Epithelial cell of proximal tubule (primary cell): Measurements from ENCODE around the gene BNIP3. TPM values are rescaled to one million over a fixed set of nuclear protein-coding genes. Genes with fewer than 3 reads are reported as not detected.
"Not testable (repeated sequence)": the region's sequence is repeated elsewhere in the genome, so short reads cannot be mapped to it uniquely, and the experiment has no call there.

Experiments
- DNase-seq: peaks from one replicate; pipeline ENCODE4 v3.0.0-alpha.2; 2011; ENCODE audit warnings: low read depth
- H3K4me3 ChIP-seq: 2 replicates; pipeline ENCODE4 v1.5.1; 2011; ENCODE audit warnings: low read depth, mild to moderate bottlenecking, low read length
- CTCF ChIP-seq: conservative IDR thresholded peaks from 2 replicates; pipeline ENCODE4 v1.5.1; 2012; ENCODE audit warnings: low read depth, mild to moderate bottlenecking, low read length
- total RNA-seq: library from RNA; depleted of rRNA; stranded (reverse); fragments of >200 nt; gene quantifications from 2 replicates; pipeline ENCODE4 v1.2.3, GENCODE V29; 2015

The BNIP3 gene
- total RNA-seq, 1 donor from 2014 or later: 463 TPM

GRCh38 chr10:131923038-131923756 lies 58.5 kb downstream of the BNIP3 start:
- no peak overlapping the region for H3K4me3 ChIP-seq
- no peak for DNase-seq
- TF ChIP-seq CTCF: no peak

GRCh38 chr10:131921184-131921583 lies 60.5 kb downstream of the BNIP3 start:
- no peak for DNase-seq
- no peak overlapping the region for H3K4me3 ChIP-seq
- TF ChIP-seq CTCF: no peak

- DNase-seq: no peak
- no peak for TF ChIP-seq CTCF
- H3K4me3 ChIP-seq: no peak overlapping the region
These were observed 61.0 kb downstream of the BNIP3 start for GRCh38 chr10:131920693-131921092.

- no peak overlapping the region for H3K4me3 ChIP-seq
- no peak for DNase-seq
- no peak for TF ChIP-seq CTCF
These were observed 61.6 kb downstream of the BNIP3 start for GRCh38 chr10:131920151-131920550.

GRCh38 chr10:131919461-131919860 lies 62.3 kb downstream of the BNIP3 start:
- DNase-seq, H3K4me3 ChIP-seq: not testable (repeated sequence)

Other genes starting within 250 kb of the BNIP3 start
- 28.6 and 33.2 TPM in 2 replicates for gene PPP2R2D, start 80.9 kb downstream of the BNIP3 start, total RNA-seq
- gene JAKMIP3, start 84.0 kb upstream of the BNIP3 start, total RNA-seq: under 0.01 TPM in 1 of 2 replicates, not detected in the other
- gene DPYSL4, start 205.0 kb upstream of the BNIP3 start, total RNA-seq: 1.7 and 3.3 TPM in 2 replicates